Fibroblast of lung (primary cell): Measurements from ENCODE around the gene CEP164. TPM values are rescaled to one million over a fixed set of nuclear protein-coding genes. Genes with fewer than 3 reads are reported as not detected.

Experiments
- DNase-seq, 2 donors: peaks; one replicate each; pipeline versions ENCODE4 v3.0.0 to v3.0.0-alpha.2; 2010; ENCODE audit warnings: low read depth in 2 of 2
- H2AFZ ChIP-seq: 2 replicates; pipeline ENCODE4 v1.5.1; 2012; ENCODE audit warnings: low read length, control low read depth, inconsistent platforms
- H3K27ac ChIP-seq: 2 replicates; pipeline ENCODE4 v1.5.1; 2011; ENCODE audit warnings: low read length, control low read depth; ENCODE audit not compliant: insufficient read depth
- H3K27me3 ChIP-seq: 2 replicates; pipeline ENCODE4 v1.5.1; 2011; ENCODE audit warnings: mild to moderate bottlenecking, low read length; ENCODE audit not compliant: control insufficient read depth, insufficient read depth
- H3K36me3 ChIP-seq: 2 replicates; pipeline ENCODE4 v1.5.1; 2011; ENCODE audit warnings: low read length; ENCODE audit not compliant: control insufficient read depth, insufficient read depth
- H3K4me1 ChIP-seq: 2 replicates; pipeline ENCODE4 v1.5.1; 2011; ENCODE audit warnings: low read length; ENCODE audit not compliant: control insufficient read depth, insufficient read depth; ENCODE audit errors: extremely low read depth
- H3K4me2 ChIP-seq: 2 replicates; pipeline ENCODE4 v1.5.1; 2011; ENCODE audit warnings: low read length, control low read depth; ENCODE audit not compliant: insufficient read depth; ENCODE audit errors: extremely low read depth
- H3K4me3 ChIP-seq, 4 experiments: fragments of 200-600 bp in 1 of 4; sonication (generic) in 1 of 4; replicated peaks in 1 of 4; 2 replicates each; pipeline ENCODE4 v1.5.1; 2011 to 2016; ENCODE audit warnings: low read length in 4 of 4, low read depth in 3 of 4, mild to moderate bottlenecking in 3 of 4, control low read depth in 2 of 4, inconsistent platforms in 1 of 4, mixed read lengths in 1 of 4; ENCODE audit not compliant: insufficient read depth in 1 of 4; ENCODE audit errors: control extremely low read depth in 1 of 4
- H3K79me2 ChIP-seq: 2 replicates; pipeline ENCODE4 v1.5.1; 2012; ENCODE audit warnings: mild to moderate bottlenecking, low read length, inconsistent platforms; ENCODE audit not compliant: control insufficient read depth, insufficient read depth
- H3K9ac ChIP-seq: 2 replicates; pipeline ENCODE4 v1.5.1; 2011; ENCODE audit warnings: mild to moderate bottlenecking, low read length, control low read depth; ENCODE audit not compliant: insufficient read depth
- H3K9me3 ChIP-seq: 2 replicates; pipeline ENCODE4 v1.5.1; 2012; ENCODE audit warnings: low read depth, low read length; ENCODE audit not compliant: control insufficient read depth, insufficient read depth
- H4K20me1 ChIP-seq: 2 replicates; pipeline ENCODE4 v1.5.1; 2011; ENCODE audit warnings: low read length; ENCODE audit not compliant: control insufficient read depth, insufficient read depth; ENCODE audit errors: extremely low read depth
- CTCF ChIP-seq, 2 donors: IDR thresholded peaks in 1 of 2; conservative IDR thresholded peaks in 1 of 2; 1 replicate in 1 of 2; 2 replicates in 1 of 2; pipeline ENCODE4 v1.5.1; 2011 to 2012; ENCODE audit warnings: low read length in 2 of 2, control low read depth in 1 of 2, inconsistent platforms in 1 of 2, low read depth in 1 of 2, mild to moderate bottlenecking in 1 of 2
- EZH2 ChIP-seq: IDR thresholded peaks from 2 replicates; pipeline ENCODE4 v1.5.1; 2012; ENCODE audit warnings: low read length, control low read depth, mild to moderate bottlenecking; ENCODE audit errors: missing control alignments
- polyA plus RNA-seq, 2 donors: library from polyadenylated mRNA; depleted of rRNA in 1 of 2; stranded (reverse) in 1 of 2; unstranded in 1 of 2; fragments of >200 nt; gene quantifications; 2 replicates each; pipeline ENCODE4 v1.2.1, GENCODE V29; 2011 to 2012; ENCODE audit warnings: missing spikeins in 1 of 2
- total RNA-seq: library from RNA; depleted of rRNA; stranded (reverse); fragments of >200 nt; gene quantifications from 2 replicates; pipeline ENCODE4 v1.2.1, GENCODE V29; 2014

CEP164 gene
- total and polyA plus RNA-seq, 2 donors (not counting 1 experiment from before 2014, with no cell fraction given): 16.1 to 33.5 TPM

DNA sequence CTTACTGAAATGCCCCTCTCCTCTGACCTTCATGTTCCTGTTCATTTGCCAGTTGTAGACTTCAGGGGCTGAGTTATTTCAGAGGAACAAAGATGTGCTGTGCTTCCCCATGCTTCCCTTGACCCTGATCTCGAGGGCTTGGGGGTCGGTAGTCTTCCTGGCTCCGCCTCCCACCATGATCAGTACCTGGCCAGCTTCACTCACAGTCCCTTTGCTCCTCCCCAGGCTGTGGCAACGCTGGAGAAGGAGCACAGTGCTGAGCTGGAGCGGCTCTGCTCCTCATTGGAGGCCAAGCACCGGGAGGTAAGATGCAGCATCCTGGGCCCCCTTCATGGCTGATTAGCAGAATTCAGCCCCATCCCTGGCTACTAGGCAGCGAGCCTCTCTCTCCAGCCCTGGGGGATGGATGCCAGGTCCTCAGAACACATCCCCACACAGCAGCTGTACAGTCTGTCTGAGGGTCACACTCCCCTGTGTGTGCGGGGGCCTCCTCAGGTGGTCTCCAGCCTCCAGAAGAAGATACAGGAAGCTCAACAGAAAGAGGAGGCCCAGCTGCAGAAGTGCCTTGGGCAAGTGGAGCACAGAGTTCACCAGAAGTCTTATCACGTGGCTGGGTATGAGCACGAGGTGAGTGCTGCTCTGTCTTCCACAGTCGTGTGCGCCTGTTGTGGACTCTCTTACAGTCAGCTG, 64.5 kb downstream of the CEP164 start:
- no peak for DNase-seq
- H3K36me3 ChIP-seq: peaks cover 23% of the 10 kb centered on the region

GRCh38 chr11:117392979-117393378, 65.3 kb downstream of the CEP164 start:
- peaks cover 23% of the 10 kb centered on the region for H3K36me3 ChIP-seq

More for the DNA sequence above, 64.5 kb downstream of the CEP164 start:
- Histone ChIP-seq H3K79me2 (no peaks in the 10 kb centered on the region), H3K4me1 (peaks cover 5% of the 10 kb centered on the region), H3K4me3 (no peak overlapping the region), H3K9ac (no peak overlapping the region), H4K20me1 (no peaks in the 10 kb centered on the region), H3K4me2 (no peak overlapping the region), H3K27ac (no peak overlapping the region), H3K9me3 (no peaks in the 10 kb centered on the region), H2AFZ (no peak overlapping the region), H3K27me3 (no peaks in the 10 kb centered on the region)
- TF ChIP-seq CTCF (conservative IDR thresholded peaks at IDR 0.05 in 1 of 2, IDR thresholded peaks at IDR 0.05 in 1 of 2; ENCODE audit: low read depth in 1 of 2, low read length in 2 of 2) (no peak), EZH2 (no peak)

More at GRCh38 chr11:117392979-117393378, 65.3 kb downstream of the CEP164 start:
- Histone ChIP-seq H3K9ac (no peak overlapping the region), H3K4me3 (no peak overlapping the region), H3K79me2 (no peaks in the 10 kb centered on the region), H3K27ac (no peak overlapping the region), H4K20me1 (no peaks in the 10 kb centered on the region), H3K4me1 (peaks cover 4% of the 10 kb centered on the region), H3K9me3 (no peaks in the 10 kb centered on the region), H2AFZ (no peak overlapping the region), H3K27me3 (no peaks in the 10 kb centered on the region), H3K4me2 (no peak overlapping the region)
- TF ChIP-seq CTCF (conservative IDR thresholded peaks at IDR 0.05 in 1 of 2, IDR thresholded peaks at IDR 0.05 in 1 of 2; ENCODE audit: low read depth in 1 of 2, low read length in 2 of 2): no peak
- TF ChIP-seq EZH2: no peak
- no peak for DNase-seq
